CD4-positive, alpha-beta T cell (primary cell): ENCODE results near the gene NOS2. TPM values are rescaled to one million over a fixed set of nuclear protein-coding genes. Genes with fewer than 3 reads are reported as not detected.
A peak's percentile ranks its signal among the peaks of the same experiment; 100 is the strongest.
"Not testable (repeated sequence)": the region's sequence is repeated elsewhere in the genome, so short reads cannot be mapped to it uniquely, and the experiment has no call there.

ENCODE experiments used
- ATAC-seq: fragments of 200-7000 bp; cut with Tn5 transposase; one replicate; pipeline ENCODE4 v1.10.0; 2022; ENCODE audit warnings: mild to moderate bottlenecking; ENCODE audit not compliant: poor library complexity
- CTCF ChIA-PET: fragments of 350-600 bp; sonication (Branson Sonifier 250); formaldehyde crosslinking; loops from one replicate; lab custom pipeline; 2021; ENCODE audit warnings: antibody characterized with exemption, inconsistent platforms; lab: Charles Lee
- POLR2A ChIA-PET: fragments of 350-600 bp; sonication (Branson Sonifier 250); formaldehyde crosslinking; loops from one replicate; lab custom pipeline; 2021; ENCODE audit warnings: antibody characterized with exemption, inconsistent platforms; lab: Charles Lee
- DNase-seq, 14 experiments: peaks; one replicate each; pipeline ENCODE4 v3.0.0-alpha.2; 2013 to 2020; ENCODE audit warnings: mixed read lengths in 2 of 14
- H3K27ac ChIP-seq, 2 donors: one replicate each; pipeline versions ENCODE4 v1.5.1 to v1.7.0; 2013; ENCODE audit warnings: low read length in 2 of 2, low read depth in 1 of 2, mild to moderate bottlenecking in 1 of 2
- H3K27me3 ChIP-seq, 2 experiments: 1 replicate in 1 of 2; 2 replicates in 1 of 2; pipeline versions ENCODE4 v1.6.1 to v1.7.0; 2013; ENCODE audit warnings: low read length in 2 of 2, control low read depth in 1 of 2, mild to moderate bottlenecking in 1 of 2, moderate library complexity in 1 of 2; ENCODE audit not compliant: insufficient read depth in 2 of 2, control insufficient read depth in 1 of 2
- H3K36me3 ChIP-seq: one replicate; pipeline ENCODE4 v1.6.1; 2013; ENCODE audit warnings: low read length, control low read depth; ENCODE audit not compliant: insufficient read depth
- H3K4me1 ChIP-seq: one replicate; pipeline ENCODE4 v1.6.1; 2013; ENCODE audit warnings: low read length, control low read depth; ENCODE audit not compliant: insufficient read depth
- H3K4me3 ChIP-seq: one replicate; pipeline ENCODE4 v1.5.1; 2013; ENCODE audit warnings: mild to moderate bottlenecking, low read length, moderate library complexity
- H3K9me3 ChIP-seq, 2 experiments: 1 replicate in 1 of 2; 2 replicates in 1 of 2; pipeline versions ENCODE4 v1.6.1 to v1.7.0; 2013; ENCODE audit warnings: low read length in 2 of 2, mild to moderate bottlenecking in 2 of 2, control low read depth in 1 of 2, moderate library complexity in 1 of 2; ENCODE audit not compliant: control insufficient read depth in 1 of 2, insufficient read depth in 1 of 2
- H3K27ac Mint-ChIP-seq: one replicate; pipeline ENCODE4 v1.8.0; 2020; ENCODE audit warnings: mixed read lengths
- H3K27me3 Mint-ChIP-seq: one replicate; pipeline ENCODE4 v1.8.0; 2021; ENCODE audit warnings: mixed read lengths
- H3K36me3 Mint-ChIP-seq: one replicate; pipeline ENCODE4 v1.8.0; 2021; ENCODE audit warnings: low read depth, mixed read lengths
- H3K4me1 Mint-ChIP-seq: one replicate; pipeline ENCODE4 v1.8.0; 2021; ENCODE audit warnings: low read depth, mixed read lengths
- H3K4me3 Mint-ChIP-seq: one replicate; pipeline ENCODE4 v1.8.0; 2020; ENCODE audit warnings: mild to moderate bottlenecking, mixed read lengths
- H3K9me3 Mint-ChIP-seq: one replicate; pipeline ENCODE4 v1.8.0; 2020; ENCODE audit warnings: mixed read lengths
- intact Hi-C, 2 experiments: fragments of 100-400 bp; cut with DNase I in 1 of 2; cut with micrococcal nuclease in 1 of 2; formaldehyde crosslinking; loops; one replicate each; pipeline versions ENCODE4 v1.15.1 to v1.9.0; 2023 to 2025; cut with DNase I, micrococcal nuclease
- total RNA-seq, 174 experiments: library from RNA in 2 of 174; stranded (reverse) in 2 of 174; gene quantifications; one replicate each; pipeline ENCODE4 v1.2.3 and lab custom pipeline; 2021 to 2026
- TF ChIP-seq, protein P1 (sequence below): fragments of 200-600 bp; IDR thresholded peaks from one replicate; pipeline ENCODE4 v1.8.0; 2022; ENCODE audit warnings: antibody characterized with exemption, mild to moderate bottlenecking

NOS2 gene
- total RNA-seq, 2 experiments from 2014 or later, result 0.08 TPM; not detected in 1

DNA sequence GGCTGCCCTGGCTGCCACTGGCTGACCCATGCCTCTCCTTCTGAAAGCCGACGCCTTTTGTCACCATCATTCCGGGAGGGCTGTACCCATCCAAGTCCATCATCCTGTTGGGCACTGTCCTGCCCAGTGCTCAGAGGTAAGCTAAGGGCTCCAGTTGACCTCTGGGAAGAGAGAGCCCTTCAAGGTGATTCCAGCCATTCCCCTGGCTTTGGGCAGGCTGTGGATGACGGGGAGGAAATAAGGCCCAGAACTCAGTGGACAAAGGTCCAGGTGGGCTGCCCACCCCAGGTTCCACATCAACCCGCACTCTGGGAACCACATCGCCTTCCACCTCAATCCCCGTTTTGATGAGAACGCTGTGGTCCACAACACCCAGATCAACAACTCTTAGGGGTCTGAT lies 45.8 kb downstream of the NOS2 start:
- Mint-ChIP-seq H3K27ac (no peak overlapping the region), H3K9me3 (no peaks in the 10 kb centered on the region), H3K4me3 (no peak overlapping the region), H3K4me1 (no peaks in the 10 kb centered on the region), H3K27me3 (no peaks in the 10 kb centered on the region), H3K36me3 (no peaks in the 10 kb centered on the region)
- TF ChIP-seq, protein P1, sequence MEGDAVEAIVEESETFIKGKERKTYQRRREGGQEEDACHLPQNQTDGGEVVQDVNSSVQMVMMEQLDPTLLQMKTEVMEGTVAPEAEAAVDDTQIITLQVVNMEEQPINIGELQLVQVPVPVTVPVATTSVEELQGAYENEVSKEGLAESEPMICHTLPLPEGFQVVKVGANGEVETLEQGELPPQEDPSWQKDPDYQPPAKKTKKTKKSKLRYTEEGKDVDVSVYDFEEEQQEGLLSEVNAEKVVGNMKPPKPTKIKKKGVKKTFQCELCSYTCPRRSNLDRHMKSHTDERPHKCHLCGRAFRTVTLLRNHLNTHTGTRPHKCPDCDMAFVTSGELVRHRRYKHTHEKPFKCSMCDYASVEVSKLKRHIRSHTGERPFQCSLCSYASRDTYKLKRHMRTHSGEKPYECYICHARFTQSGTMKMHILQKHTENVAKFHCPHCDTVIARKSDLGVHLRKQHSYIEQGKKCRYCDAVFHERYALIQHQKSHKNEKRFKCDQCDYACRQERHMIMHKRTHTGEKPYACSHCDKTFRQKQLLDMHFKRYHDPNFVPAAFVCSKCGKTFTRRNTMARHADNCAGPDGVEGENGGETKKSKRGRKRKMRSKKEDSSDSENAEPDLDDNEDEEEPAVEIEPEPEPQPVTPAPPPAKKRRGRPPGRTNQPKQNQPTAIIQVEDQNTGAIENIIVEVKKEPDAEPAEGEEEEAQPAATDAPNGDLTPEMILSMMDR, result no peak
- H3K4me3 ChIP-seq, result no peak overlapping the region
- no peak overlapping the region for H3K27ac ChIP-seq
- POLR2A ChIA-PET, result no interaction called here
- ATAC-seq (no peak), DNase-seq (peak in 1 of 14 experiments; percentile 10)
- no peaks in the 10 kb centered on the region for H3K4me1 ChIP-seq
- H3K9me3 ChIP-seq, result no peaks in the 10 kb centered on the region
- intact Hi-C loops, result loop anchor here in 1 of 2 experiments (10.0 kb wide), 1 partner anchor 100 kb away; no protein-coding TSS in a partner anchor
- H3K36me3 ChIP-seq, result no peaks in the 10 kb centered on the region
- no peaks in the 10 kb centered on the region for H3K27me3 ChIP-seq
- CTCF ChIA-PET, result no interaction called here

DNA sequence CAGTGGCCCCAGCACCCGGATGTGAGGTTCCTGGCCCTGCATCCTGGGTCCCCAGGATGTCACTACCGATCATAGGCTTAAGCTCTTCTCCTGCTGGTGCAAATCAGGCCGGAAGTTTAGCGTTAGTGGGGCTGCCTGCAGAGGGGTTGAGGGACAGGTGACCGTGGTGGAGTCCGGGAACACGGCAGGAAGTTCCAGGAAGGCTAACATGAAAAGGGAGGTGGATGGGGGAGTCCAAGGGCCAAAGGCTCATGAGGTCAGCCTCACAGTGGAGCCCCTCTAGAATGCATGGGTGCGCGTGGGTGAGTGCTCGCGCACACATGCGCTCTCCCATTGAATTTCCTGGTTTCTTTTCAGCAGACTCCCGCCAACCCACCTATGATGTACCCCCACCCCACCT lies 46.6 kb downstream of the NOS2 start:
- CTCF ChIA-PET, POLR2A ChIA-PET, ATAC-seq, H3K27me3 Mint-ChIP-seq, H3K9me3 Mint-ChIP-seq, H3K36me3 Mint-ChIP-seq, H3K4me3 Mint-ChIP-seq, H3K4me1 Mint-ChIP-seq, H3K27ac Mint-ChIP-seq, H3K4me1 ChIP-seq, H3K9me3 ChIP-seq, H3K27ac ChIP-seq, H3K36me3 ChIP-seq, H3K27me3 ChIP-seq, H3K4me3 ChIP-seq: not testable (repeated sequence)
- peak in 1 of 14 experiments; percentile 10 for DNase-seq
- intact Hi-C loops, result loop anchor here in 1 of 2 experiments (10.0 kb wide), 1 partner anchor 99 kb away; no protein-coding TSS in a partner anchor

DNA sequence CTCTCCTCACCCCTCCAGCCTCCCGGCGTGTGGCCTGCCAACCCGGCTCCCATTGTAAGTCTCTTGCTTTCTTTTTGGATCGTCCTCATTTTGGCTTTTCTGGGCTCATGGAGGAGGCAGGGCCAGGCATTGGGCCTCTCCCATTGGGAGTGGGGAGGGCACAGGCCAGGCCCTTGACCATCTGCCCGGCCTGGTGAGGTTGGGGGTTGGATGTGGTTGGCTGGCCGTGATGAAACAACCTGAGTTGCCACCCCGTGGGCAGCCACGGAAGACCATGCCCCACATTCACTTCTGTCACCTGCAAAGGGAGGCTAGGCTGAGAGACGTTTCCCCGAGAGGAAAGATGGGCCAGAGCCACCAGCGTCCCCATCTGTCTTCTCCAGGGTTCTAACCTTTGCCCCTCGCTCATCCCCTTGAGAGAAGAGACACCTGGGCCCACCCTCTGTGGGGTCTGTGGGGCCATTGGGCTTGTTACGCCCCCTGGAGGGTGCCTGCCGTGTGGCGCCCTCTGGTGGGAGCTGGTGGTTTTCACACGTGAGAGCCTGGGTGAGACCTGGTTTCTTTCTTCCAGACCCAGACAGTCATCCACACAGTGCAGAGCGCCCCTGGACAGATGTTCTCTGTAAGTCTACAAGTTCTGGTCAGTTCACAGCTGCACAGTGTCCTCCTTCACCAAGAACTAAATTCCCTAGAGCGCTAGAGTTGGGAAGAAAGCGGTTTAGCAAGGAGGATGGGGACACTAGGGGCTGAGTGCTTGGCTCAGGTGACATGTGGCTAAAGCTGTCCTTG lies 47.3 kb downstream of the NOS2 start:
- peak; percentile 58 for ATAC-seq
- H3K4me3 Mint-ChIP-seq, H3K27me3 ChIP-seq, H3K9me3 ChIP-seq, DNase-seq, H3K4me1 Mint-ChIP-seq, H3K4me1 ChIP-seq, H3K36me3 Mint-ChIP-seq, H3K27me3 Mint-ChIP-seq, POLR2A ChIA-PET, H3K36me3 ChIP-seq, H3K27ac Mint-ChIP-seq, H3K9me3 Mint-ChIP-seq, CTCF ChIA-PET, H3K4me3 ChIP-seq, H3K27ac ChIP-seq: not testable (repeated sequence)
- intact Hi-C loops, result loop anchor here in 1 of 2 experiments (10.0 kb wide), 1 partner anchor 98 kb away; no protein-coding TSS in a partner anchor

DNA sequence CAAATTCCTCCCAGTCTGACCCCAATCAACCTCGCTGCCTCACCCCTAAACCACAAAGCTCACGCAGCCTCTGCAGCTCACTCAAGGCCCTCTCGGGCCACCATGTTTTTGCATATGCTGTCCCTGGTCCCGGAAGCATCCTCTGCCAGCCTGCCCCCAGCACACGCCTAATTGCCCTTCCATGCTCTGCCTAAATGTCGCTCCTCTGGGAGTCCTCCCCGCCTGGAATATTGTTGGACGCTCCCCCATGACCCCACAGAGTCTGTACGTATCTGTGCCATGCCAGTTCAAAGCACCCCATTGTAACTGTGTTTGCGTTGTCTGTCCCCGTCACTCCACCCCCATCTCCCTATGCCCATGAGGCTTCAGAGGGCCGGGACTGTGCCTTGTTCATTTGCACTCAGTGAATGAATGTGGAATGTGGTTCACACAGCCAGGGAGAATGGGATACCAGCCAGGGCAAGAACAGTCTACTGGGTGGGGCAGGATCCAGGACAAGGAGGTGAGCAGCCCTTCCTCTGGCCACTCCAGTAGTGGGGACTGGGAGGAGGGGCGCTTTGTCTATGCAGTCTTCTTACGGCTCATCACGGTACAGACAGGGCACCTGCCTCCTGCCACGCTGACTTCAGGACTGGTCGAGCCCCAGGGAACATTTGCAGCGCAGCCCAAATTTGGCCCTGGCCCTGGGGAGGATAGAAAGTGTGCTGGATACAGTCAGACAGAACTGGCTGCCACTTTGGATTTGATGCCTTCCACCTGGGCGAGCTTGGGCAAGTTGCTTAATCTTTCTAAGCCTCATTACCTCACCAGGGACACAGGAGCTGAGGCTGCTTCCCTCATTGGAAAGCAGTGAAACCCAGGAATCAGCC lies 48.5 kb downstream of the NOS2 start:
- no peaks in the 10 kb centered on the region for H3K27me3 Mint-ChIP-seq
- ChIA-PET POLR2A (no interaction called here), CTCF (no interaction called here)
- Histone ChIP-seq H3K4me1 (no peaks in the 10 kb centered on the region), H3K27me3 (no peaks in the 10 kb centered on the region), H3K36me3 (no peaks in the 10 kb centered on the region), H3K9me3 (no peaks in the 10 kb centered on the region), H3K4me3 (no peak overlapping the region), H3K27ac (no peak overlapping the region)
- H3K4me3 Mint-ChIP-seq, result no peak overlapping the region
- ATAC-seq, result no peak
- H3K27ac Mint-ChIP-seq, result no peak overlapping the region
- TF ChIP-seq, protein P1, result no peak
- H3K4me1 Mint-ChIP-seq, result no peaks in the 10 kb centered on the region
- no peak for DNase-seq
- intact Hi-C loops, result loop anchor here in 1 of 2 experiments (10.0 kb wide), 1 partner anchor 97 kb away; no protein-coding TSS in a partner anchor
- H3K9me3 Mint-ChIP-seq, result no peaks in the 10 kb centered on the region
- H3K36me3 Mint-ChIP-seq, result no peaks in the 10 kb centered on the region
